Stimulated activated CD4-positive, alpha-beta T cell treated with anti-CD3 and anti-CD28 coated beads, TNF-alpha, amount 100 ng/mL, for 48 hours (primary cell): ENCODE data around the gene SLC34A3.

Experiments
- DNase-seq, 3 donors: peaks; one replicate each; pipeline ENCODE4 v3.0.0-alpha.2; 2020; ENCODE audit warnings: low read depth in 3 of 3

SLC34A3 gene

DNA sequence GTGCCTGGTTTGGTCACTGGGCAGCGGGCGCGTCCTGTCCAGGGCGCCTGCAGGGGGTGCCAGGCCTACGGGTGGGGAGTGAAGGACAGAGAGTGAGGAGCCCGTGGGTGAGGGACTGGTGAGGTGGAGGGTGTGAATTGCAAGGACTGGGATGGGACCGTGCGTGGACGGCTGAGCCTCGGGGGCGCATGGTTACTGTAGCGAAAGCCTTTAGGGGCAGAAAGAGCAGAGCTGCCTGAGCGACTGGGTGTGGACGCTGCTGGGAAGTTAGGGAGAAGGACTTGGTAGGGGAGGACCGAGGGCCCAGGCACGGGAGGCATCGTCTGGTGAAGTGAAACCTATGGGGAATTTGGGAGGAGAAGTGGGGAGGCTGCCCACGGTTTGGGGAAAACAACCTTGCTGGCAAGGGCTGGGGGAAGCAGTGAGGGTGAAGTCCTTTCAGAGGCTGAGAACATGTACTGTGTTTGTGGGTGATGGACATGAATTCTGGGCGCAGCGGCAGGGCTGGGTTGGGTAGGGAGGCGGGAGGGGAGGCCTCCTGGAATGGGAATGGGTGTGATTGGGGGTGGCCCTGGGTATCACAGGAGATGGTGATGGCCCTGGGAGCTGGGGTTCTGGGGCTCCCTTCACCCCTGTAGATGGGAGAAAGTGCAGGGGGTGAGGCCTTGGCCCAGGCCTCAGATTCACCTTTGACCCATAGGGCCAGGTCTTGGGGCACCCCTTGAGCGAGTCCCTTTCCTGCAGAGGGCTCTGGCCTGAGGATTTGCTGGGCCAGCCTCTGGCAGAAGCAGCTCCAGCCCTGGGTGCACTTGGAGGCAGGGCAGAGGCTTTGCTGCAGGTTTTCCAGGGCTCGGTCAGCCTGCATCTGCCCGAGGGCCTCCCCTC is 45.1 kb downstream of the SLC34A3 start:
- DNase-seq, result no peak

DNA sequence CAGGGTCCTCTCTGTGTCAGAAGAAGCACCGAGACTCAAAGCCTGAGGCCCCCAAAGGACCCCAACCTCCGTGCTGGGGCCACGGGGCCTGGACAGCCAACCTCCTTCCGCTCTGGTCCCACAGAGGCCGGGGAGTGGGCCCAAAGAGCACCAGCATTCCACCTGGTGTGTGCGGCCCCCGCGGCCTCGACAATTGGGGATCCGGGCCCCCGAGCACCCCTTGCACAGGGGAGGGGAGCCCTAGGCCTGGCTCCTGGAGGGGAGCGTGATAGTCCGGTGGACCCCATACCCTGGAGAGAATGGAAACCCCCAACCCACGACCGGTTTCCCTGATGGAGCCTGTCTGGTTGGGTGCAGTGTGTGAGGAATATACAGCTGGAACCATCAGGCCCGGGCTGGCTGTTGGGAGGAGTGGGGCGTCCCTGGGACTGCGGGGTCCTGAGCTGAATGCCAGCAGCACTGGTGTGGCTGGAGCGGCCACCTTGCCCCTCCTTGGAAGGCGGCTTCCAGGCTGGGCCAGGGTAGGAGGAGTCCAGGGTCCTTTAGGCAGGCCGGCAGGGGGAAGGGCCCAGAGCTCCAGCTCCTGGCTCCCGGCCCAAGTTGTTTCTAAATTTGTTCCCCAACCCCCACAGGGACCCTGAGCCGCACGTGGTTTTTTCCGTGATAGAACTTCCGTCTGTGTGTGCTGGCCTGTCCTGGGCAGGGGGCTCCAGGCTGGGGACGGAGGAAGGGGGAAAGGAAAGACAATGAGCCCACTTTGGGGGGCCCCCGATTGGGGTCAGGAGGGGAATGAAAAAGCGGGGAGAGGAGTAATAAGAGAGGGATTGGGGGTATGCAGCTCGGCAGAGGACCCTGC is 46.0 kb downstream of the SLC34A3 start:
- no peak for DNase-seq

DNA sequence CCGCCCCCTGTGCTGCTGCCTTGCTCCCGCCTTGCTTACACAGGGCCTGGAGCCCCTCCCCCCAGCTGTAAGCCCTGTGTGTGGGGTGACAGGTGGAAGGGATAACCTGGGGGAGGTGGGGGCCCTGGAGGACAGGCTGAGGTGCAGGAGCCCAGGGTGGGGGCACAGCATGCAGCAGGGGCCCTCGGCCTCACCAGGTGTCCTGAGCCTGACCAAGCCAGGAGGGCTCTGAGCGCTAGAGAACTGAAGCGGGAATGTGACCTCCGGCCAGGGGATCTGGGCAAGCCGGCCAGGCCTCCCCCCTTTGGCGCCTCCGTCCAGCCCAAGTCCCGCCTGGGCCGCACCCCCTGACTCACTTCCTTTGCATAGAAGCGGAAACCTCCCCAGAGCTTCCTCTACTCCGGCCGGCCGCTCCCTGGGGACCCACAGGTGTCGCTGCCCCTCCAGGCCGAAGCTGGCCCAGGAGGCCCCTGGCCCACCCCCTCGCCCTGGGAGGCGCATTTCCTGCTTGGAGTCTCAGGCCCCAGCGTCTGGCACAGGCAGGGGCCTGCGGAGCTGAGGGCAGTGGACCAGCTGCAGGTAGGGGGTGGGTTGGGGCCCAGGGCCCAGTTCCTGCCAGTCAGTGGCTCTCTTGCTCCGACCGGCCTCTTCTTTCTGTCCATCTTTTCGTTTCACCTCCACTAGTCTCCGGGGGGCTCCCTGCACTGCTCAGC is 46.8 kb downstream of the SLC34A3 start, which contains the start of gene TOR4A:
Gene TOR4A (plus strand): TSS at position 398 of the 713 bp plus-strand sequence. CDS start 964 bp downstream, outside the sequence.
- DNase-seq, result no peak

DNA sequence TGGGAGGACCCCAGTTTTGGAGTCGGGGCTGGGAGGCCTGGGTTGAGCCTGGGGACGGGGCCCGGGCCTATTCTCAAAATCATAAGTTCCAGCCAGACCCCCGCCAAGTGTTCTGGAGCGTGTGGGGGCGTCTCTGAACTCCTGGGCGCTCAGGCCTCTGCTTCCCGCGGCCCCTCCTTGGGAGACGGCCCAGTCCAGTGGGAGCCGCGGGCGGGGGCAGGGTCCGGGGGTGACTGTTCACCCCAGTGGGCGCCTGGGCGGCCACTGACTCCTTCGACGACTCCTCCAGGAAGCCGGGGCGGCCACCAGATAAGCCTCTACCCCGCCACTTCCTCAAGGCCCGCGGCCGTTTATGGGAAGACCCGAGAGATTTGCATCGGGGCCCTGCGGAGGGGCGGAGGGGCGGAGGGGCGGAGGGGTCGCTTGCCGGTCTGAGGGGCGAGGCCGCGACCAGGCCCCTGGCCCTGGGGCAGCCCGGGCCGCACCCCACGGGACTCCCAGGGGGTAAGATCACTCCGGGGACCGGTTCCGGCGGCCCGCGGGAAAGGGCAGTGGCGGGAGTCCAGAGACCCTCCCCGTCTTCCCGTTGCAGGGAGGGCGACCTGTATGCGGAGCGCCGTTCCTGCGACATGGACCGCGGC is 47.5 kb downstream of the SLC34A3 start:
- DNase-seq, result no peak

DNA sequence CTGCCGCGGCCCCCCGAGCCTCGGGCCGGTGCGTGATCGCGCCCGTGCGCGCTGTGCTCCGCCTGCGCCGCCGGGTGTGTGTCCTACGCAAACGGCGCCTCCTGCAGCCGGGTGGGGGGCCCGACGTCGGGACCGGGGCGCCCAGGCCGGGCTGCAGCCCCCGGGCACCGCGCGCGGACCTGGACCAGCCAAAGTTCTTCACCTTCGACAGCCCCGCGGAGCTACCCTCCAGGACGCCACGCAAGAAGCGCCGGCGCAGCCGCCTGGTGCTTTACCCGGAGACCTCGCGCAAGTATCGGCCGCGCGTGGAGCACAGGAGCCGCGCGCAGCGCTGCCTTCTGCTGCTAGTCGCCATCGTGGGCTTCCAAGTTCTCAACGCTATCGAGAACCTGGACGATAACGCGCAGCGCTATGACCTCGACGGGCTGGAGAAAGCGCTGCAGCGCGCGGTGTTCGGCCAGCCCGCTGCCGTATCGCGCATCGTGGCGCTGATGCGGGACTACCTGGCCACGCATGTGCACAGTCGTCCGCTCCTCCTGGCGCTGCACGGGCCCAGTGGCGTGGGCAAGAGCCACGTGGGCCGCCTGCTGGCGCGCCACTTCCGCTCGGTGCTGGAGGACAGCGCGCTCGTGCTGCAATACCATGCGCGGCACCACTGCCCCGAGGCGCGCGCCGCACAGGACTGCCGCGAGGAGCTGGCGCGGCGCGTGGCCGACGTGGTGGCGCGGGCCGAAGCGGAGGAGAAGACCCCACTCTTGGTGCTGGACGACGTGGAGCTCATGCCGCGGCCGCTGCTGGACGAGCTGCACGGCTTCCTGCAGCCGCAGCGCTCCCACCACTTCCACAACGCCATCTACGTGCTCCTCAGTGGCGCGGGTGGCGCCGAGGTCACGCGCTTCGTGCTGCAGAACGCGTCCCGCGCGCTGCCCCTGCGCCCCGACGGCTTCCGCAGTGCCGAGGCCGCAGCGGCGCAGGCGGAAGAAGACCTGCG is 48.3 kb downstream of the SLC34A3 start:
- DNase-seq, result no peak

DNA sequence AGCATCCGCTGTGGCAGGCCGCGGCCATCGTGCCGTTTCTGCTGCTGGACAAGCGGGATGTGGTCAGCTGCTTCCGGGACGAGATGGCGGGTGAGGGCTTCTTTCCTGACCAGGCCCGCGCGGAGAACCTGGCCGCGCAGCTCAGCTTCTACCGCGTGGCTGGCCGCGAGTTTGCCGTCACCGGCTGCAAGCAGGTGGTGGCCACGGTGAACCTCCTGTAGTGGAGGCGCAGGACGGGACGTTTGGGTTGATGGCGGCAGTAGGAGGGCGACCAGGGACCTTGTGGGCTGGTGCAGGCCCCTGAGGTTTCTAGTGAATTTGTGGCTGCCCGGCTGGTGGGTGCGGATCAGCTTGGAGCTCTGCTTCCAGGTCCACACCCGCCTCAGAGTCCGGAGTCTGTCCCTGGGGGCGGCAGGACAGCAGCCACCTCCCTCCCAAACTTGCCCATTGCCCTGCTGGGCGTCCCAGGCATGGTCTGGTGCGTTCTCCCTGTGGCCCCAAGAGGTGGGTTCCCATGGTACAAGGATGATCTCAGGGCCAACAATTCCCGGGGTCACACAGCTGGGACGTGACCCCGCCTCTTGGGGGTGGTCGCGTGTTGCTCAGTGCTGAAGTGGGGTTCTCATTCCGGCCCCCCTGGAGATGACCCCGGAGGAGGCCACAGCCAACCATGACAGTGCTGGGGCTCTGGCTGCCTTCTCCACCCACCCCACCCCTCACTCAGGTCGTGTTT is 49.2 kb downstream of the SLC34A3 start:
- DNase-seq, result no peak

DNA sequence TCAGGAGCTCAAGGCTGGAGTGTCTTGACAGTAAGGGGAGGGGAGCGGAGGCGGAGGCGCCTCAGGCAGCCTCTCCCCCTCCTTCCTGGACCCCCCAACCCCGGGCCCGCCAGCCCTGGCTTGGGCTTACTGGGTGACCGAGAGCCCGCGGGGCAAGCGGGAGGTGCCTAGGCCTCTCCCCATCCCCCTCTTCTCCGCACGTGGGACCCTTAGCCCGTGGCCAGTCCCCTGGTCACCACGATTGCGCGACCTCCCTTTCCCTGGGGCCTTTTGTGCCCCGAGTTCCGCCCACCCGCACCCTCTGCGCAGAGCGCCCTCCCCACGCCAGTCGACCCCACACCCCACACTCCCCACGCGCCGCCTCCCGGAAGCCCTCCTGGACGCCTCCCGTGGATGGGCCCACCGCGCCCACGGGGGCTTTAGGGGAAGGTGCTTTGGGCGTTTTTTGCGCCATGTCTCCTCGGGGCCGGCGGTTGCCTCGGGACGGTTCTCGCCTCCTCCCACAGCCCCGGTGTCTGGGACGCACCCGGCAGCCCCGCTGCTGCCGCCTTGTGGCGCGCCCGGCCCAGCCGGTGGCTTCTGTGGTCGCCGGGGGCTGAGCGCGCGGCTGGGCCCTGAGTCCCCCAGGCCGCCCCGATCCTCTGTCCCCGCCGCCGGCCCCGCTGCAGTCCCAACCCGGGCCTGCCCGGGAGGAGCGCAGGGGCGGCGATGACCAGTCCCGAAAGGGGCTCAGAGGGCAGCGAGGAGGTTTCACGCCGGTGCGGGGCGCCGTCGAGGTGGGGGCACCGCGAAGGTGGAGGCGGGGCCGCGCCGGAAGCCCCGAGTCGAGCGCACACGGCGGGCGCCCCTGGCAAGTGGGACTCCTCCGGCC is 50.0 kb downstream of the SLC34A3 start:
- DNase-seq, result no peak

DNA sequence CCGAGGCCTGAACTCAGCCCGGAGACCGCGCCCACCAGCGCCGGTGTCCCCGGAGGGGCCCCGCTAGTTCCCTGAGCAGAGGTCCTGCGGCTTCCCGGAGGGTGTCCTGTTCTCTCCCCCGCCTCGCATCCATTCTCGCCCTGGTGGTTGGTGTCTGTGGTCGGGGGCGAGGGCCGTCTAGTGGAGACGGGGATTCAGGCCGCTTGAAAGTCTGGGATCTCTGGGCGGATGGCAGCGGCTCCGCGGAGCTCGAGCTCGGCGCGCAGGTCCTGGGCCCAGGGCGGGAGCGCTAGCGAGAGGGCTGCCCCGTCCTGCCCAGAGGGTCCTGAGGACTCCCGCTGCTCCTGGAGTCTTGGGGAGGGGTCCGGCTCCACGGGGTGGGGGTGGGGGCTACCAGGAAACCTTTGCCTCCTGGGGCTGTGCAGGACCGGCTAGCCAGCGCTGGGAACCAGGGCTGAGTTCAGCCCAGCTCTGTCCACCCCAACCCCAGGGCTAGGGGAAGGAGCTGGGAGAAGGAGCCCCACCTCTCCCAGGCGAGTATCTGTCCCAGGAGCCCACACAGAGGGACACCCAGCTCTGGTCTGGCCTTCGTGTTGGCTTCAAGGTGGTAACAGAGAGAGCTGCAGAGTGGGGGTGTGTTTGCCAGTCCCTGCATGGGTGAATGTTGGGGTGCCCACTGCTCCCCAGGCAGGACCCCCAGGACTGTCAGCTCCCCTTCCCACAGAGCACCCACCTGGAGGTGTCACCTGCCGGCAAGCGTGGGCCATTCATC is 50.8 kb downstream of the SLC34A3 start:
- no peak for DNase-seq
